Measurements from ENCODE around the gene PMEPA1.
A peak's percentile ranks its signal among the peaks of the same experiment; 100 is the strongest.

The PMEPA1 gene

DNA sequence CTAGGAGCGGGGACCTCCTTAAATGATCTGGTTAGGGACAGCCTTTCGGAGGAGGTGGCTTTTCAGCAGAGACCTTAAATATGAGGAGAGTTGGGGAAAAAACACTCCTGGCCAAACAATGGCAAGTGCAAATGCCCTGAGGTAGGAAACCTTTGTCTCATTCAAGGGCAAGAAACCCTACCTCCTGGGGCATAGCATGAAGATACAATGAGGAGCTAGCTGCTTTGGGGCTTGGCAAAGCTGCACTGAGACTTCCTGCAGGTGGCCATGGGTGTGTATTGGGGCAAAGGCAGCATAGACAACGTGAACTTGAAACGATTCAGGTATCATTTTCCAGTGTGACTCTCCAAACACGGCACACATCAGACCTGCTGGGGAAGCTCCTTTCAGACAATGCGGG lies 30.7 kb downstream of the PMEPA1 start:
- FAIRE-seq (no peak), DNase-seq (ENCODE audit: low spot score) (no peak)

DNA sequence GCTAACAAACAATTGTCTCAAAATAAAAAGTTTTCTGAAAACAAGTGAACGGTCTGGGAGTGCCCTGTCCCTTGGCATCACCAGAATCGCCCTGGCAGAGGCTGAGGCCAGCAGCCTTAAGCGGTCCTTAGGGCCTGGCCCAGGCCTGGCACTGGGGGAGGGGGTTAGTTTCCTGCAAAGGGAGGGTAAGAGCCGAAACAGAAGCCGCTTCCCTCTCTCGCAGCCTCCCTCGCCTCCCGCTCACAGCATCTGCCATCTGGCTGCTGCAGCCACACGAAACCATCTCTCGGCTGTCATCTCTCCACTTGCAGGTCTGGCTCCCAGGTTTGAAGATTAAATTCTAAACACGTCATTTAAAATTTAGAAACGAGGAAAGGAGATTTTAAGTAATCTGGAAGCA lies 31.5 kb downstream of the PMEPA1 start:
- FAIRE-seq (no peak), DNase-seq (ENCODE audit: low spot score) (no peak)

GRCh38 chr20:57677584-57677982 lies 32.2 kb downstream of the PMEPA1 start:
- FAIRE-seq = no peak

GRCh38 chr20:57676589-57677583 lies 32.9 kb downstream of the PMEPA1 start:
- no peak for DNase-seq (ENCODE audit: low spot score)

More at GRCh38 chr20:57677584-57677982, 32.2 kb downstream of the PMEPA1 start:
- DNase-seq (ENCODE audit: low spot score) = no peak

DNA sequence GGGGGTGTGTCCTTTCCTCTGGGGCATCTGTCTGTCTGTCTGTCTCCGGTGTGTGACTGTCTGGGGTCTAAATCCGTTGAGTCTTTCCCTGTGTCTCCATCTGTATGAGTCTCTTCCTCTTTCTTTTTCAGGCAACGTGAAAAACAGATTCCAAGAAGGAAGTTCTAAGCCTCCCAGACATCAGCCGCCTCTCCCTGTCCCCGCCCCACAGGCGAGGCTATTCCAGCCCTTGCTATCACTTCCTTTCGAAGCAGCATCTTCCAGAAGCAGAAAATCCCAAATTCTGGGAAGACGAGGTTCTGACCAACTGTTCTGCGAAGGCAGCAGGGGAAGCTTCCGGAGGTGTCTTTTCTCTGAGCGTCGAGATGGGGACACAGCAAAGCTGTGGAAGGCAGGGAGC lies 34.0 kb downstream of the PMEPA1 start:
- FAIRE-seq (no peak), DNase-seq (ENCODE audit: low spot score) (no peak)

More at GRCh38 chr20:57676589-57677583, 32.9 kb downstream of the PMEPA1 start:
- peak; percentile 76 for FAIRE-seq

DNA sequence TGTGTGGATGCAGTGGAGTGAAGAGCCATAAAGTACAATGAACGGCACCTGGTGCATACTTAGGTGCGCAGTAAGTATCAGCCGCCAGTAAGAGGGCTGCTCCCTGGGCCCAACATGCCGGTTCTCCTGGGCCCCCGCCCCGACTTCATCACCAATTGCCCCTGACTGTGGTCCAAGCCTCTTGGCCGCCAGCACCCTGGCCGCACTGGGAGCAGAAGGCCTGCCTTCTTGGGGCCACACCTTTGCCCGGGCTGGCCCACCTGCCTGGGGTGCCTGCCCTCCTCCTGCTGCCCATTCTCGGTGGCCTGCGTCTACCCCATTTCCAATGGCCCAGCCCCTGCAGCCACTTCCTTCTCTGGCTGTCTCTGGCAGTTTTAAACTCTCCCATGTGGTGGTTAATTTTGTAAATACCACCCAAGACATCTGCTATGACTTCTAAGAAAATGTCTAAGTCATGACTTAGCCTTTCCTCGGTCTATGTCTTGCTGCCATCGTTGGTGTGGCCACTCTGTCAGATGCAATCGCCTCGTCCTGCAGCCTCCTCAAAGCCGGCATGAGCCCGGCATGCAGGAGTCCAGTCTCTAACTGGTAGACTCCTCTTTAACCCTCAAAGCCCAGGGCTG lies 36.8 kb downstream of the PMEPA1 start:
- no peak for FAIRE-seq
- no peak for DNase-seq (ENCODE audit: low spot score)

- FAIRE-seq = no peak
- no peak for DNase-seq (ENCODE audit: low spot score)
Measured at GRCh38 chr20:57672164-57672563, 37.7 kb downstream of the PMEPA1 start.

GRCh38 chr20:57671662-57672061 lies 38.2 kb downstream of the PMEPA1 start:
- no peak for DNase-seq (ENCODE audit: low spot score)
- no peak for FAIRE-seq

- DNase-seq (ENCODE audit: low spot score) (no peak), FAIRE-seq (no peak)
Measured at GRCh38 chr20:57671072-57671391, 38.8 kb downstream of the PMEPA1 start.

- FAIRE-seq (no peak), DNase-seq (ENCODE audit: low spot score) (no peak)
Measured at GRCh38 chr20:57670288-57671071, 39.3 kb downstream of the PMEPA1 start.

GRCh38 chr20:57669632-57670031 lies 40.2 kb downstream of the PMEPA1 start:
- DNase-seq (ENCODE audit: low spot score) (no peak), FAIRE-seq (no peak)

- no peak for DNase-seq (ENCODE audit: low spot score)
Measured at GRCh38 chr20:57667924-57668782, 41.7 kb downstream of the PMEPA1 start.

DNA sequence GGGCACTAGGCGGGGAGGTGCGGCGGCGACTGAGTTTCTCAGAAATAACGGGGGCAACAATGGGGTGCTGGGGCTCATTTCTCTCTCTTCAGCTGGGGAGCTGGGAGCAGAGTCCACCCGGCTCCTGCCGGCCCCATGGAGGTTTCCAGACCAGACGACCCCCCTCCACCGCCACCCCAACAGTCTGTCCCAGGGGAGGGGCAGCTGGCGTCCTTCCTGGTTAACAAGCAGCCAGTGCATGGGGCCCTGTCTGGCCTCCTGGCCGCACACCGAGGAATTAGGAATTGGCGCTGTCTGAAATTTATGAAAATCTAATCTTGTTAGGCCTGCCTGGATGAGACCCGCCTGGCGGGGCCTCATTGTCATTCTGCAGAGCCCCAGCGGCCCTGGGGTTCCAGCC lies 42.4 kb downstream of the PMEPA1 start:
- no peak for DNase-seq (ENCODE audit: low spot score)

More at GRCh38 chr20:57667924-57668782, 41.7 kb downstream of the PMEPA1 start:
- no peak for FAIRE-seq

GRCh38 chr20:57666834-57667157 lies 43.0 kb downstream of the PMEPA1 start:
- FAIRE-seq = no peak
- DNase-seq (ENCODE audit: low spot score) = no peak

More for the DNA sequence above, 42.4 kb downstream of the PMEPA1 start:
- FAIRE-seq = no peak

- FAIRE-seq = peak; percentile 13
Measured at GRCh38 chr20:57666106-57666833, 43.5 kb downstream of the PMEPA1 start.

DNA sequence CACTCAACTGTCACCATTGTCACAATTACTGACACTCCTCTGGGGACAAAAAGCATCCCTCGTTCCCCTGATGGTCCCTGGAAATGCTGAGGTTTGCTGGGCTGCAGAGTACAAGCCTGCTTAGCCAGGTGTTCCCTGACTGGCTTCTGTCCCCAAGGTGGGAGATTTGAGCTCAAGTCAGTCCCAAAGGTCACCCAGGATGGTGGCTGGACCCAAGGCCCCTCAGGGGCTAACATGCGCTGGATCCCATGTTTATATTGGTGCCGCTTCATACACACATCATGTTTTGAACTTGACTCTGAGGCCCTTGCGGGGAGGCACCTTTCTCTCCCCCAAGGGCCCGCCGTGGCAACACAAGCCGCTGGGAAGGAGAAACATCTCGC lies 44.2 kb downstream of the PMEPA1 start:
- FAIRE-seq = peak; percentile 5
- DNase-seq (ENCODE audit: low spot score) = no peak

More at GRCh38 chr20:57666106-57666833, 43.5 kb downstream of the PMEPA1 start:
- no peak for DNase-seq (ENCODE audit: low spot score)

DNA sequence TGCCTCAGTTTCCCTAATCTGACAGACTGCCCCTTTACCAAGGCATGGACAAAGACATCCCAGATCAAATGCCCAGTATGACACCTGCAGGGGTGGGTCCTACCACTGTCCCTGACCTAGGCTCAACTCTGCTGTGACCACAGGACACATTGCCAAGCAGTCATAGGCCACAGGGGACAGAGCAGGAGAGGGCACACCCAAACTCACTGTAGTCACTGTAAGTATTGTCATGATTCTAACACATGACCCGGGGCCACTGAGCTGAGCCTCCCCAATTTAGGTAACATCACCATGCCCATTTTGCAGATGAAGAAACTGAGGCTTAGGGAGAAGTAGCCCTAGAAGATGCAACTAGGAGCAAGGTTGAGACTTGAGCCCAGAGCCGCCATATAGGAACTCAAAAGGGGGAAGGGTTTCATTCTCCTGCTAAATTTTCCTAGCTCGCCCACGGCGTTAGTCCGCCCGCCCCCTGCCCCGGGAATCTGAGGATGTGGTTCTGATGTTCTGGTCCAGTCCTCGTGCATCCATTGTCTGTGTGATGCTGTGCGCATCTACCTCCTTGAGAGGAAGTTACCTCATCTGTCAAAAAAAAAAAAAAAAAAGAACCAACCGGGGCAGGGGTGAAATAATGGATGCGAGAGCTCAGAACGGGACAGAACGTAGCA lies 44.8 kb downstream of the PMEPA1 start:
- DNase-seq (ENCODE audit: low spot score) (no peak), FAIRE-seq (peak; percentile 13)

GRCh38 chr20:57664476-57664875 lies 45.3 kb downstream of the PMEPA1 start:
- FAIRE-seq (no peak), DNase-seq (ENCODE audit: low spot score) (no peak)

- peak; percentile 46 for FAIRE-seq
Measured at GRCh38 chr20:57663681-57664451, 45.9 kb downstream of the PMEPA1 start.

More at GRCh38 chr20:57663681-57664451, 45.9 kb downstream of the PMEPA1 start:
- DNase-seq (ENCODE audit: low spot score) = no peak

Measured in urothelium cell line (cell line).